Measurements from ENCODE around the gene ACAT1.

DNA sequence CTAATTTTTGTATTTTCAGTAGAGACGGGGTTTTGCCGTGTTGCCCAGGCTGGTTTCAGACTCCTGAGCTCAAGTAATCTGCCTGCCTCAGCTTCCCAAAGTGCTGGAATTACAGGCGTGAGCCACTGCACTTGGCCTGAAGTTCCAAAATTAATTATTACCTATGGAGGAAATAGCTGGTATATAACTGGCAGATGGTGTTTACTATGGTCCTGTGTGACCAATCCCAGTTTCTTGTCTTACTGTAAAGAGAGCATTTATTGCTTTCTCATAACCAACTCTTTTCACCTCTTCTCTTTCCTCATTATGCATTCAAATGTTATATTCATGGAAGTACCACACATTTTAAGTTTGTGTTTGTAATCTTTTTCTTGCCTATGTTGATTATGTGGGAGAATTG lies 24.2 kb upstream of the ACAT1 start:
- TF ChIP-seq, protein P1, sequence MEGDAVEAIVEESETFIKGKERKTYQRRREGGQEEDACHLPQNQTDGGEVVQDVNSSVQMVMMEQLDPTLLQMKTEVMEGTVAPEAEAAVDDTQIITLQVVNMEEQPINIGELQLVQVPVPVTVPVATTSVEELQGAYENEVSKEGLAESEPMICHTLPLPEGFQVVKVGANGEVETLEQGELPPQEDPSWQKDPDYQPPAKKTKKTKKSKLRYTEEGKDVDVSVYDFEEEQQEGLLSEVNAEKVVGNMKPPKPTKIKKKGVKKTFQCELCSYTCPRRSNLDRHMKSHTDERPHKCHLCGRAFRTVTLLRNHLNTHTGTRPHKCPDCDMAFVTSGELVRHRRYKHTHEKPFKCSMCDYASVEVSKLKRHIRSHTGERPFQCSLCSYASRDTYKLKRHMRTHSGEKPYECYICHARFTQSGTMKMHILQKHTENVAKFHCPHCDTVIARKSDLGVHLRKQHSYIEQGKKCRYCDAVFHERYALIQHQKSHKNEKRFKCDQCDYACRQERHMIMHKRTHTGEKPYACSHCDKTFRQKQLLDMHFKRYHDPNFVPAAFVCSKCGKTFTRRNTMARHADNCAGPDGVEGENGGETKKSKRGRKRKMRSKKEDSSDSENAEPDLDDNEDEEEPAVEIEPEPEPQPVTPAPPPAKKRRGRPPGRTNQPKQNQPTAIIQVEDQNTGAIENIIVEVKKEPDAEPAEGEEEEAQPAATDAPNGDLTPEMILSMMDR (IDR thresholded peaks at IDR 0.05; ENCODE audit: poor library complexity), result no peak
- no peak for TF ChIP-seq EZH2phosphoT487 (IDR thresholded peaks at IDR 0.05; ENCODE audit: low read depth, severe bottlenecking, unreplicated experiment)
- no peak for TF ChIP-seq EZH2 (IDR thresholded peaks at IDR 0.05; ENCODE audit: borderline replicate concordance)
